Stomach (tissue), 9 donors: ENCODE measurements around the gene IGSF21. TPM values are rescaled to one million over a fixed set of nuclear protein-coding genes. Genes with fewer than 3 reads are reported as not detected.

ENCODE experiments used
- DNase-seq, 2 donors: peaks; one replicate each; pipeline versions ENCODE4 v3.0.0 to v3.0.0-alpha.2; 2013 to 2019
- H3K27ac ChIP-seq, 5 donors: fragments of 200-600 bp in 4 of 5; sonication (generic) in 4 of 5; one replicate each; pipeline ENCODE4 v1.5.1; 2013 to 2019; ENCODE audit warnings: mild to moderate bottlenecking in 1 of 5, moderate library complexity in 1 of 5
- H3K27me3 ChIP-seq, 3 donors: fragments of 200-600 bp; sonication (generic); one replicate each; pipeline ENCODE4 v1.5.1; 2017 to 2019; ENCODE audit warnings: mixed run types in 1 of 3
- H3K36me3 ChIP-seq, 4 donors: fragments of 200-600 bp; sonication (generic); 1 replicate in 3 of 4; 2 replicates in 1 of 4; pipeline ENCODE4 v1.5.1; 2016 to 2019
- H3K4me1 ChIP-seq, 4 donors: fragments of 200-600 bp; sonication (generic); one replicate each; pipeline ENCODE4 v1.5.1; 2016 to 2019
- H3K4me3 ChIP-seq, 4 donors: fragments of 200-600 bp; sonication (generic) in 3 of 4; one replicate each; pipeline ENCODE4 v1.5.1; 2016 to 2019; ENCODE audit warnings: mild to moderate bottlenecking in 1 of 4
- H3K9me3 ChIP-seq, 4 donors: fragments of 200-600 bp; sonication (generic); one replicate each; pipeline ENCODE4 v1.5.1; 2016 to 2019
- CTCF ChIP-seq, 7 experiments: fragments of 450-650 bp in 4 of 7; fragments of 200-600 bp in 3 of 7; sonication (generic) in 3 of 7; IDR thresholded peaks; one replicate each; pipeline ENCODE4 v1.5.1; 2016 to 2019; ENCODE audit warnings: antibody characterized with exemption in 7 of 7, control low read depth in 2 of 7, mild to moderate bottlenecking in 1 of 7
- EP300 ChIP-seq: sonication (generic); formaldehyde crosslinking; IDR thresholded peaks from one replicate; pipeline ENCODE4 v1.6.1; 2017; ENCODE audit warnings: antibody characterized with exemption
- POLR2A ChIP-seq, 4 donors: fragments of 450-650 bp; IDR thresholded peaks; one replicate each; pipeline ENCODE4 v1.6.1; 2016; ENCODE audit warnings: antibody characterized with exemption in 4 of 4, control low read depth in 2 of 4, mild to moderate bottlenecking in 1 of 4, moderate library complexity in 1 of 4
- POLR2AphosphoS5 ChIP-seq, 3 donors: sonication (generic); formaldehyde crosslinking; IDR thresholded peaks; one replicate each; pipeline ENCODE4 v1.6.1; 2016; ENCODE audit warnings: antibody characterized with exemption in 3 of 3
- WGBS, 5 donors: extraction: QIAGEN DNeasy Blood & Tissue Kit in 3 of 5; methylation state at CpG; one replicate each; pipeline versions ENCODE4 v1.1.5 to v1.1.7; 2013 to 2018; 5-methylcytosine and 5-hydroxymethylcytosine counted together
- intact Hi-C: fragments of 100-400 bp; cut with DNase I; formaldehyde crosslinking; loops from one replicate; pipeline ENCODE4 v1.15.1; 2023; ENCODE audit warnings: low total_unique reads
- polyA plus RNA-seq, 3 donors: library from polyadenylated mRNA; stranded (reverse); fragments of 200-250 nt; gene quantifications; one replicate each; pipeline ENCODE4 v1.2.3, GENCODE V29; 2013
- total RNA-seq, 5 donors: library from RNA; depleted of rRNA; stranded (reverse); fragments of >200 nt; gene quantifications; one replicate each; pipeline versions ENCODE4 v1.1.0 to v1.2.3, GENCODE V29; 2014 to 2016
- donor health status: healthy with polysubstance abuse.
- donor health status: Bipolar disorder and iron deficiency.
- donor health status: healthy.

IGSF21 gene
- total and polyA plus RNA-seq, 8 donors, result 0.25 to 2.0 (median 1.1) TPM; not detected in 3

DNA sequence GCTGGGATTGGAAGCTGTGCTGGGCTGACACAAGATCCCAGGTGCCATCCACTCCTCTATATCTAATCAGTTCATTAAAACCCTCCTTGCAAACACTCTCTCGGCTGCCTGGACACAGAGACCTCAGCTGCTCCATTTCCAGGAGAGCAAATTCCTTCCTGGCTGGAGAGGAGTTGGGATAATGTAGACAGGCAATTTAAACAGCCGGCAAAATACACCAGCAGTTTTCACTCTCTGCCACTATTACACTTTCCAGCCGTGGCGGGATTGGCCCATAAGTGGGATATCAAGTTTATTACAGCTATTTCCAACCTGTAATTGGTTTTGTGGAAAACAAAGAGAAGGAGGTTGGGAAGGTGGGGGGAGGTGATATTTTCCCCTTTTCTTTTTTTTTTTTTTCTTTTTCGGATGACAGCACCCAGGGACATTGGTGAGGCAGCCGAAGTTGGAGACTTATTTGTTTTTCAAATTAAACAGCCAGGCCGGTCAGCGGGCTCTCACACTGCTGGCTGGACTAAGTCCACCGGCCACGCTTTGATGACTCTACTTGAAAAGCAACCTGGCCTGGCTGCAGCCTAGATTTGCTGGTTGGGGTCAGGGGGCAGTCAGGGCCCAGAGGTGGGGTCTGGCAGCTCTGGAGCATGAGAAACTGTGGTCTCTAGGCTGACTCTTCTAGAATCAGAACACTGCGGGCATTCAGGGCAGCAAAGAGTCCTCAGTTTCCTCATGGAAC lies 177.4 kb downstream of the IGSF21 start:
- WGBS, 5 donors, result 29 to 36% (median 30%) methylated on average over 11 of the region's 11 CpGs
- TF ChIP-seq CTCF (IDR thresholded peaks at IDR 0.05) (no peak), POLR2AphosphoS5 (IDR thresholded peaks at IDR 0.05) (no peak), POLR2A (IDR thresholded peaks at IDR 0.05) (no peak), EP300 (no peak)
- Histone ChIP-seq H3K4me3 (no peak overlapping the region), H3K4me1 (no peaks in the 10 kb centered on the region), H3K27me3 (peaks cover 0 to 85% (median 17%) of the 10 kb centered on the region in 3 donors), H3K9me3 (no peaks in the 10 kb centered on the region), H3K36me3 (no peaks in the 10 kb centered on the region), H3K27ac (no peak overlapping the region)
- intact Hi-C loops, result no loop called here
- peak in 1 of 2 donors; percentile 15 for DNase-seq

DNA sequence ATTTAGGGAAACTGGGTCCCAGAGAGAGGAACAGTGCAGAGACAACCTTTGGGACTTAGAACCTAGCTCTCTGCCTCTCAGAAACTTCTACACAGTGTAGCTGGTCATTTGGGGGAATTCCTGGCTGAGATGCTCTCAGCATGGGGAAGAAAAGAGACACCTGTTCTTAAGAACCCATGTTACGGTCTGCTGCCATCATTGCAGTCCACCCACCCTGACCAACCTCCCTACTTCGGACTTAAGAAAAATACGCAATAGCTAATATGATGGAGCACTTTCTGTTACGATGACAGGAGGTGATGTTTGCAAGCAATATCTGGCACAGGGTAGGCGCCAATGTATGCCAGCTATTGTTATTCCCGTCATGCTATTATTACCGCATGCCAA lies 177.9 kb downstream of the IGSF21 start:
- H3K4me3 ChIP-seq, result no peak overlapping the region
- no peak overlapping the region for H3K27ac ChIP-seq
- H3K36me3 ChIP-seq, result no peaks in the 10 kb centered on the region
- WGBS, 5 donors, result 79 to 86% (median 82%) methylated on average over 7 of the region's 7 CpGs
- H3K4me1 ChIP-seq, result no peaks in the 10 kb centered on the region
- DNase-seq, result no peak
- no peaks in the 10 kb centered on the region for H3K9me3 ChIP-seq
- no peak for TF ChIP-seq EP300
- no peak for TF ChIP-seq CTCF (IDR thresholded peaks at IDR 0.05)
- TF ChIP-seq POLR2AphosphoS5 (IDR thresholded peaks at IDR 0.05), result no peak
- TF ChIP-seq POLR2A (IDR thresholded peaks at IDR 0.05), result no peak
- peaks cover 0 to 85% (median 17%) of the 10 kb centered on the region in 3 donors for H3K27me3 ChIP-seq
- intact Hi-C loops, result no loop called here

DNA sequence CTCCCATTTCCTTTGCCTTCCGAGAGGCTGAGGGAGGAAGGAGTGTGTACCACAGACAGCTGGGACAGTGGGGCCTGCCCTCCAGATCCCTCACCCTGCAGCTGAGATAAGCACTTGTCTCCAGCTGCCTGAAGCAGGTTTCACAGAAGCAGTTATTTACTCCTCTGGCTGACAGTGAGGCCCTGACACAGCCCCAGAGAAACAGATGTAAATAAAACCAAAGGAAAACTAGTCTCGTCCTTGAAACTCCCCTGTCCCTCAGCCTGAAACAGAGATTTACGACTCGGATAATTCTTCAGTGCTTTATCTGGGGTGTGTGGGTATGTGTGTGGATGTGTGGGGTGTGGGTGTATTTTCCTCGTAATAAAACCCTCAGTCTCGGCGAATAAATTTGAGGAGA lies 181.1 kb downstream of the IGSF21 start:
- peaks cover 0 to 85% (median 20%) of the 10 kb centered on the region in 3 donors for H3K27me3 ChIP-seq
- intact Hi-C loops, result no loop called here

DNA sequence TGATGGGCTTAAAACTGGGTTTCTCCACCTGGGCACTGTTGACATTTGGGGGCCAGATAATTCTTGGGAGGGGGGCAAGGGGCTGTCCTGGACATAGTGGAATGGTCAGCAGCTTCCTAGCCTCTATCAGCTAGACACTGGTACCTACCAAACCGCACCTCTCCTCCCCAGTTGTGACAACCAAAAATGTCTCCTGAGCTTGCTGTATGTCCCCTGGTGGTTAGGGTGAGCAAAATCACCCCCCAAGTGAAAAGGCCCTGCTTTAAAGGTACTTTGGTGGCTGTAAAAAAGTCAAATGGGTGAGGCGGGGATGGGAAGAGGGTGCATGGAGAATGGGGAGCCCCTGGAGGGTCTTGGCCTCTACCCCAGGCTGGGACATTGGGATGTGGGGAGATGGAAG lies 182.0 kb downstream of the IGSF21 start:
- Histone ChIP-seq H3K9me3 (no peaks in the 10 kb centered on the region), H3K4me3 (no peak overlapping the region), H3K36me3 (no peaks in the 10 kb centered on the region), H3K27me3 (peaks cover 0 to 83% (median 20%) of the 10 kb centered on the region in 3 donors), H3K27ac (no peak overlapping the region), H3K4me1 (no peaks in the 10 kb centered on the region)
- 77 to 86% (median 82%) methylated on average over 2 of the region's 2 CpGs for WGBS, 5 donors
- TF ChIP-seq POLR2A (IDR thresholded peaks at IDR 0.05) (no peak), EP300 (no peak), POLR2AphosphoS5 (IDR thresholded peaks at IDR 0.05) (no peak), CTCF (IDR thresholded peaks at IDR 0.05) (no peak)
- no peak for DNase-seq
- intact Hi-C loops, result no loop called here

More for the DNA sequence above, 181.1 kb downstream of the IGSF21 start:
- Histone ChIP-seq H3K27ac (no peak overlapping the region), H3K4me3 (no peak overlapping the region), H3K36me3 (no peaks in the 10 kb centered on the region), H3K4me1 (no peaks in the 10 kb centered on the region), H3K9me3 (no peaks in the 10 kb centered on the region)
- DNase-seq, result no peak
- 35 to 44% (median 43%) methylated on average over 7 of the region's 7 CpGs for WGBS, 5 donors
- TF ChIP-seq EP300 (no peak), CTCF (IDR thresholded peaks at IDR 0.05) (no peak), POLR2A (IDR thresholded peaks at IDR 0.05) (no peak), POLR2AphosphoS5 (IDR thresholded peaks at IDR 0.05) (no peak)
